Mesendoderm (in vitro differentiated cells): ENCODE results near the gene UNC50.

Experiments used
- DNase-seq: peaks from one replicate; pipeline ENCODE4 v3.0.0; 2013
- H2AK5ac ChIP-seq: 2 replicates; pipeline ENCODE4 v1.6.1; 2013; ENCODE audit warnings: low read length, inconsistent platforms
- H2BK120ac ChIP-seq: 2 replicates; pipeline ENCODE4 v1.6.1; 2013; ENCODE audit warnings: low read depth, mild to moderate bottlenecking, low read length, moderate library complexity, mixed read lengths
- H2BK15ac ChIP-seq: replicated peaks from 2 replicates; pipeline ENCODE4 v1.6.1; 2013; ENCODE audit warnings: low read depth, mild to moderate bottlenecking, moderate library complexity
- H2BK5ac ChIP-seq: 2 replicates; pipeline ENCODE4 v1.6.1; 2013; ENCODE audit warnings: low read length, inconsistent platforms
- H3K18ac ChIP-seq: 2 replicates; pipeline ENCODE4 v1.6.1; 2013; ENCODE audit warnings: mild to moderate bottlenecking, low read length, mixed read lengths
- H3K23ac ChIP-seq: one replicate; pipeline ENCODE4 v1.6.1; 2013; ENCODE audit warnings: low read length
- H3K27ac ChIP-seq: 2 replicates; pipeline ENCODE4 v1.5.1; 2013; ENCODE audit warnings: low read depth, mild to moderate bottlenecking, inconsistent platforms, low read length, moderate library complexity
- H3K27me3 ChIP-seq: 2 replicates; pipeline ENCODE4 v1.6.1; 2013; ENCODE audit warnings: low read length, control low read depth, mild to moderate bottlenecking, inconsistent platforms; ENCODE audit not compliant: insufficient read depth, poor library complexity
- H3K36me3 ChIP-seq: 2 replicates; pipeline ENCODE4 v1.6.1; 2013; ENCODE audit warnings: low read length, inconsistent platforms; ENCODE audit not compliant: control insufficient read depth, insufficient read depth
- H3K4ac ChIP-seq: one replicate; pipeline ENCODE4 v1.6.1; 2013; ENCODE audit warnings: low read depth, mild to moderate bottlenecking, low read length, moderate library complexity
- H3K4me1 ChIP-seq: 2 replicates; pipeline ENCODE4 v1.6.1; 2013; ENCODE audit warnings: low read depth, low read length, inconsistent platforms; ENCODE audit not compliant: control insufficient read depth
- H3K4me2 ChIP-seq: 2 replicates; pipeline ENCODE4 v1.6.1; 2013; ENCODE audit warnings: low read length
- H3K4me3 ChIP-seq: 2 replicates; pipeline ENCODE4 v1.5.1; 2013; ENCODE audit warnings: mild to moderate bottlenecking, low read length
- H3K56ac ChIP-seq: one replicate; pipeline ENCODE4 v1.6.1; 2013; ENCODE audit warnings: low read length
- H3K79me1 ChIP-seq: 2 replicates; pipeline ENCODE4 v1.6.1; 2013; ENCODE audit warnings: low read length, inconsistent platforms
- H3K79me2 ChIP-seq: 2 replicates; pipeline ENCODE4 v1.6.1; 2013; ENCODE audit warnings: mild to moderate bottlenecking, low read length; ENCODE audit not compliant: control insufficient read depth, insufficient read depth
- H3K9ac ChIP-seq: 2 replicates; pipeline ENCODE4 v1.6.1; 2013; ENCODE audit warnings: low read length, inconsistent platforms
- H4K5ac ChIP-seq: one replicate; pipeline ENCODE4 v1.6.1; 2013; ENCODE audit warnings: low read length
- H4K8ac ChIP-seq: one replicate; pipeline ENCODE4 v1.6.1; 2013; ENCODE audit warnings: low read depth, mild to moderate bottlenecking, control low read depth, low read length, moderate library complexity
- WGBS: extraction: QIAGEN DNeasy Blood & Tissue Kit; methylation state at CpG from one replicate; pipeline ENCODE4 v1.1.7; 2013; ENCODE audit warnings: low lambda C conversion rate, missing lambda C conversion rate; ENCODE audit not compliant: insufficient coverage; ENCODE audit errors: extremely low coverage; 5-methylcytosine and 5-hydroxymethylcytosine counted together

The UNC50 gene

DNA sequence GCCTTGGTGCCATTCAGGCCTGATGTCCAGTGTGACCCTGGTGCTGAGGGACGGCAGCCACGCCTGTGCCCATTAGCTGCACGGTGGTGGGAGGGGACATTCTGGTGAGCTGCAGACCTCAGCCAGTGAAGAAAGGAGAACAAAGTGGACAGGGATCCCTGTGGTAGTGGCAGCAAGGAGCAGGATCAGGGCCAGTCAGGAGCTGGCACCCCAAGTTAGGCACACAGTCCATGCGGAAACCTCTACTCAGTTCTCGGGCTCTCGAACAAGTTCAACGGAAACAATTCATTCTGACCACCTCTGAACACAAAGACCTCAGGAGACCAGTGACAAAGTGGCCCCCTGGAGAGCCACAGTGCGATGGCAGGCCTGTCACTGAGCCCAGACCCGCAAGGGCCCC lies 30.2 kb upstream of the UNC50 start:
- Histone ChIP-seq H2BK5ac (no peak overlapping the region), H4K5ac (no peak overlapping the region), H3K27ac (no peak overlapping the region), H3K18ac (no peak overlapping the region), H2BK15ac (no peak overlapping the region), H3K4me1 (no peaks in the 10 kb centered on the region), H3K9ac (no peak overlapping the region), H3K4me2 (no peak overlapping the region), H3K79me2 (no peaks in the 10 kb centered on the region), H2BK120ac (no peak overlapping the region), H3K27me3 (no peaks in the 10 kb centered on the region), H4K8ac (no peak overlapping the region), H3K23ac (no peak overlapping the region), H3K79me1 (no peaks in the 10 kb centered on the region), H3K4ac (no peak overlapping the region), H3K36me3 (peaks cover 4% of the 10 kb centered on the region), H3K4me3 (no peak overlapping the region), H2AK5ac (no peak overlapping the region), H3K56ac (no peak overlapping the region)
- WGBS = no CpG with 5 or more reads among the region's 9 CpGs
- no peak for DNase-seq

DNA sequence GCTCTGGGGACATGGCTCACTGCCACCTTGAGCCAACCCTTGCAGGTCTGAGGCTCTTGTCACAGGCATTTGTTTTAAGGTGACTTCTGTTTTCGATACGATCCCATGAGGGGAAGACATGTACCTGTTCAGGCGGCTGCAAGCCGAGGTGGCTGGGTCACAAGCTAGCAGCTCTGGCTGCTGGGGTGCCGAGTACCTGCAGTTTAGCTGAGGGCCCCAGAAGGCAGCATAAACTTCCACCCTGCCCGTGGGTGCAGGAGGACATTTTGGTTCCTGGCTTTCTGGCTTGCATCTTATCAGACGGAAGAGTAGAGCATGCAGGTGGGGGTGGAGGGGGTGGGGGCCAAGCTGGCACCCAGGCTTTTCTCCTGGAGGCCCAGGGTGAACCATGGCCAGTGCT lies 28.5 kb upstream of the UNC50 start:
- H4K8ac ChIP-seq = no peak overlapping the region
- DNase-seq = no peak
- H3K36me3 ChIP-seq = peaks cover 5% of the 10 kb centered on the region
- H2BK5ac ChIP-seq = no peak overlapping the region
- H3K18ac ChIP-seq = no peak overlapping the region
- no peak overlapping the region for H2BK15ac ChIP-seq
- no peaks in the 10 kb centered on the region for H3K4me1 ChIP-seq
- no peak overlapping the region for H3K4me2 ChIP-seq
- H3K79me1 ChIP-seq = no peaks in the 10 kb centered on the region
- no peak overlapping the region for H3K9ac ChIP-seq
- no peak overlapping the region for H2AK5ac ChIP-seq
- H3K23ac ChIP-seq = no peak overlapping the region
- no peak overlapping the region for H3K4ac ChIP-seq
- no peaks in the 10 kb centered on the region for H3K79me2 ChIP-seq
- H3K27me3 ChIP-seq = no peaks in the 10 kb centered on the region
- WGBS = no CpG with 5 or more reads among the region's 7 CpGs
- H4K5ac ChIP-seq = no peak overlapping the region
- no peak overlapping the region for H3K4me3 ChIP-seq
- no peak overlapping the region for H3K27ac ChIP-seq
- H3K56ac ChIP-seq = no peak overlapping the region
- no peak overlapping the region for H2BK120ac ChIP-seq

DNA sequence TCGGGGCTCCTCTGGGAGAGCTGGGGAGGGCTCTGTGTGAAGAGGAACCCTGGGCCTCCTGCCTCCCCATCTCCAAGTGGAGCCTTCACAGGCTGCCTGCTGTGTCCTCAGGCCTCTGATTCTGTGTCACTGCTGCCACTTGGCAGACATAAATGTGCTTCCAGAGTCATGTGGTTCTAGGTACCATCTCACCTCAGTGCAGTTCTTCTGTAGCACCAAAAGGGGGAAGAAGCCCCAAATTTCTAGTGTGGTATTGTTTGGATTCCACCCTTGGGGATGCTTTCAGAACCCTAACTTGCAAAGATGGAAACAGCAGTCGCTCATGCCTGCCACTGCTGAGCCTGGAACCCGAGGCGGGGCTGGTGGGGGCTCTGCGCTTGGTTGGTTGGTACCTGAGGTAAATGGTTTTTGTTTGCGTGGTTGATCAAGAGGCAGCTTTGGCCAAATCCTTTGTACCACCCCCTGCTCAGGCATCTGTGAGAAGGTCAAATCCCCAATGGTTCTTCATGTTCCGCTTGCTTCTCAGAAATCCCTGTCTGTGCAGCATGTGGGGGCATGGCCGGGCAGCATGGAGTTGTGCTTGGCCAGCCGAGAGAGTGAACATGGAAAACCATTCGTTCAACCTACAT lies 27.6 kb upstream of the UNC50 start:
- Histone ChIP-seq H2BK120ac (no peak overlapping the region), H3K27me3 (no peaks in the 10 kb centered on the region), H2BK15ac (no peak overlapping the region), H3K9ac (no peak overlapping the region), H3K4ac (no peak overlapping the region), H3K36me3 (peaks cover 5% of the 10 kb centered on the region), H3K23ac (no peak overlapping the region), H3K56ac (no peak overlapping the region), H4K5ac (no peak overlapping the region), H3K18ac (no peak overlapping the region), H4K8ac (no peak overlapping the region), H3K4me3 (no peak overlapping the region), H2BK5ac (no peak overlapping the region), H2AK5ac (no peak overlapping the region), H3K79me2 (no peaks in the 10 kb centered on the region), H3K79me1 (no peaks in the 10 kb centered on the region), H3K4me1 (no peaks in the 10 kb centered on the region), H3K4me2 (no peak overlapping the region), H3K27ac (no peak overlapping the region)
- DNase-seq = peak; percentile 22
- no CpG with 5 or more reads among the region's 10 CpGs for WGBS

DNA sequence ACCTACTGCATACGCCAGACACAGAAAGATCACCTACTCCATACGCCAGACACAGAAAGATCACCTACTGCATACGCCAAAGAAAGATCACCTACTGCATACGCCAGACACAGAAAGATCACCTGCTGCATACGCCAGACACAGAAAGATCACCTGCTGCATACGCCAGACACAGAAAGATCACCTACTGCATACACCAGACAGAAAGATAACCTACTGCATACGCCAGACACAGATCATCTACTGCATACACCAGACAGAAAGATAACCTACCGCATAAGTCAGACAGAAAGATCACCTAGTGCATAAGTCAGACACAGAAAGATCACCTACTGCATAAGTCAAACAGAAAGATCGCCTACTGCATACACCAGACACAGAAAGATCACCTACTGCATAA lies 25.9 kb upstream of the UNC50 start:
- H3K18ac ChIP-seq = no peak overlapping the region
- no peaks in the 10 kb centered on the region for H3K27me3 ChIP-seq
- no peak overlapping the region for H3K27ac ChIP-seq
- WGBS = no CpG with 5 or more reads among the region's 9 CpGs
- H3K56ac ChIP-seq = no peak overlapping the region
- H4K8ac ChIP-seq = no peak overlapping the region
- H3K4ac ChIP-seq = no peak overlapping the region
- H3K79me2 ChIP-seq = no peaks in the 10 kb centered on the region
- no peak overlapping the region for H2BK5ac ChIP-seq
- peaks cover 5% of the 10 kb centered on the region for H3K36me3 ChIP-seq
- no peak overlapping the region for H2BK120ac ChIP-seq
- no peak overlapping the region for H2AK5ac ChIP-seq
- H3K4me2 ChIP-seq = no peak overlapping the region
- no peak overlapping the region for H4K5ac ChIP-seq
- no peak overlapping the region for H3K23ac ChIP-seq
- H2BK15ac ChIP-seq = no peak overlapping the region
- H3K9ac ChIP-seq = no peak overlapping the region
- no peak overlapping the region for H3K4me3 ChIP-seq
- H3K4me1 ChIP-seq = no peaks in the 10 kb centered on the region
- H3K79me1 ChIP-seq = no peaks in the 10 kb centered on the region
- no peak for DNase-seq

DNA sequence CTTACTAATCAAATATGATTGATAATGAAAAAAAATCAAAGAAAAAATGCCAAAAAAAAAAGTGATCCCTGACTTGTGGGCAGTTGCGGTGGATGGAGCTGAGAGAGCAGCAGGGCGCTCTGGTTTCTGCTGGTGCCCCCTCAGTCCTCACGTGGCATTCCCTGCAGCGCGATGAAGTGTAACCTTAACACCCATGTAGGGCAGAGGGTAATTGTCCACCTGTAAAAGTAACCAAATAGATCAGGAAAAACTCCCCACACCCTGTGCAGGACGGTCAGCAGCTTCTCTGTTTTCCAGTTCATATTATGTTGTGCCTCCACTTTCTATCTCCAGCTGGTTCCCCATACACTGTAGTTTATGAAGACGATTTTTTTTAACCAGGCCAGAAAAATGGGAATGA lies 25.1 kb upstream of the UNC50 start:
- Histone ChIP-seq H3K4me3 (no peak overlapping the region), H3K79me1 (no peaks in the 10 kb centered on the region), H2BK120ac (no peak overlapping the region), H4K8ac (no peak overlapping the region), H3K4ac (no peak overlapping the region), H3K36me3 (peaks cover 5% of the 10 kb centered on the region), H2BK15ac (no peak overlapping the region), H3K27me3 (no peaks in the 10 kb centered on the region), H3K4me1 (no peaks in the 10 kb centered on the region), H3K56ac (no peak overlapping the region), H2BK5ac (no peak overlapping the region), H3K23ac (no peak overlapping the region), H3K18ac (no peak overlapping the region), H3K27ac (no peak overlapping the region), H3K4me2 (no peak overlapping the region), H3K79me2 (no peaks in the 10 kb centered on the region), H2AK5ac (no peak overlapping the region), H3K9ac (no peak overlapping the region), H4K5ac (no peak overlapping the region)
- no peak for DNase-seq
- no CpG with 5 or more reads among the region's 7 CpGs for WGBS
